Coronary artery (tissue), 2 donors: ENCODE results near the gene REEP6.

Experiments
- DNase-seq: peaks from one replicate; pipeline ENCODE4 v3.0.0-alpha.2; 2017; ENCODE audit warnings: low spot score
- H3K27ac ChIP-seq, 2 donors: fragments of 200-600 bp; sonication (generic); one replicate each; pipeline ENCODE4 v1.5.1; 2016 to 2019
- H3K4me3 ChIP-seq: fragments of 200-600 bp; sonication (generic); 2 replicates; pipeline ENCODE4 v1.5.1; 2016; ENCODE audit warnings: mild to moderate bottlenecking, moderate library complexity
- CTCF ChIP-seq: fragments of 200-600 bp; sonication (generic); IDR thresholded peaks from one replicate; pipeline ENCODE4 v1.5.1; 2019; ENCODE audit warnings: antibody characterized with exemption

Gene REEP6

GRCh38 chr19:1453525-1454364, 37.2 kb upstream of the REEP6 start:
- DNase-seq = no peak
- H3K27ac ChIP-seq = no peak overlapping the region
- peak overlapping the region; percentile 42 for H3K4me3 ChIP-seq
- TF ChIP-seq CTCF = no peak

GRCh38 chr19:1455002-1455335, 36.0 kb upstream of the REEP6 start:
- Histone ChIP-seq H3K27ac (no peak overlapping the region), H3K4me3 (no peak overlapping the region)
- DNase-seq = no peak
- no peak for TF ChIP-seq CTCF

- DNase-seq = no peak
- no peak for TF ChIP-seq CTCF
- Histone ChIP-seq H3K4me3 (no peak overlapping the region), H3K27ac (no peak overlapping the region)
These were observed 35.5 kb upstream of the REEP6 start for GRCh38 chr19:1455336-1456120.

GRCh38 chr19:1456121-1456900, 34.7 kb upstream of the REEP6 start:
- H3K4me3 ChIP-seq = no peak overlapping the region
- H3K27ac ChIP-seq = no peak overlapping the region
- TF ChIP-seq CTCF = no peak
- no peak for DNase-seq

- TF ChIP-seq CTCF = no peak
- DNase-seq = no peak
These were observed 33.8 kb upstream of the REEP6 start for GRCh38 chr19:1457031-1457739.

GRCh38 chr19:1457892-1458291, 33.1 kb upstream of the REEP6 start:
- no peak overlapping the region for H3K27ac ChIP-seq
- TF ChIP-seq CTCF = no peak
- DNase-seq = no peak

More at GRCh38 chr19:1457031-1457739, 33.8 kb upstream of the REEP6 start:
- H3K4me3 ChIP-seq = no peak overlapping the region
- no peak overlapping the region for H3K27ac ChIP-seq

More at GRCh38 chr19:1457892-1458291, 33.1 kb upstream of the REEP6 start:
- H3K4me3 ChIP-seq = no peak overlapping the region
